HCT116 (cell line): ENCODE data around the gene RBM20.
"Not testable (repeated sequence)": the region's sequence is repeated elsewhere in the genome, so short reads cannot be mapped to it uniquely, and the experiment has no call there.

Experiments
- CEBPB ChIP-seq: IDR thresholded peaks from 2 replicates; pipeline ENCODE4 v1.6.1; 2012; ENCODE audit warnings: low read depth
- CTCF ChIP-seq, 3 experiments: fragments of 200-600 bp in 1 of 3; sonication (generic) in 1 of 3; IDR thresholded peaks in 2 of 3; conservative IDR thresholded peaks in 1 of 3; 2 replicates each; pipeline ENCODE4 v1.5.1; 2012 to 2017; ENCODE audit warnings: low read depth in 2 of 3, low read length in 2 of 3, antibody characterized with exemption in 1 of 3, borderline replicate concordance in 1 of 3, control low read depth in 1 of 3, mild to moderate bottlenecking in 1 of 3, mixed read lengths in 1 of 3, mixed run types in 1 of 3, moderate library complexity in 1 of 3; ENCODE audit not compliant: insufficient read depth in 1 of 3
- EZH2 ChIP-seq: fragments of 200-600 bp; sonication (generic); IDR thresholded peaks from 2 replicates; pipeline ENCODE4 v1.6.1; 2017; ENCODE audit warnings: antibody characterized with exemption, mixed run types
- JUND ChIP-seq: IDR thresholded peaks from 2 replicates; pipeline ENCODE4 v1.6.1; 2012
- POLR2A ChIP-seq: IDR thresholded peaks from 2 replicates; pipeline ENCODE4 v1.7.0; 2011; ENCODE audit warnings: borderline replicate concordance; ENCODE audit not compliant: insufficient read depth, insufficient read length; ENCODE audit errors: extremely low read depth
- POLR2AphosphoS5 ChIP-seq: IDR thresholded peaks from 2 replicates; pipeline ENCODE4 v1.6.1; 2011; ENCODE audit warnings: mild to moderate bottlenecking, low read depth, low read length, moderate library complexity
- RAD21 ChIP-seq: IDR thresholded peaks from 2 replicates; pipeline ENCODE4 v1.6.1; 2012; ENCODE audit warnings: low read depth, mild to moderate bottlenecking
- SIN3A ChIP-seq: IDR thresholded peaks from 2 replicates; pipeline ENCODE4 v1.6.1; 2012; ENCODE audit warnings: low read depth
- SRF ChIP-seq: IDR thresholded peaks from 2 replicates; pipeline ENCODE4 v1.6.1; 2012; ENCODE audit warnings: low read depth
- TF ChIP-seq, protein P1 (sequence below): IDR thresholded peaks from 2 replicates; pipeline ENCODE4 v1.6.1; 2012; ENCODE audit warnings: low read depth
- TF ChIP-seq, protein P2 (sequence below): IDR thresholded peaks from 2 replicates; pipeline ENCODE4 v1.6.1; 2012

DNA sequence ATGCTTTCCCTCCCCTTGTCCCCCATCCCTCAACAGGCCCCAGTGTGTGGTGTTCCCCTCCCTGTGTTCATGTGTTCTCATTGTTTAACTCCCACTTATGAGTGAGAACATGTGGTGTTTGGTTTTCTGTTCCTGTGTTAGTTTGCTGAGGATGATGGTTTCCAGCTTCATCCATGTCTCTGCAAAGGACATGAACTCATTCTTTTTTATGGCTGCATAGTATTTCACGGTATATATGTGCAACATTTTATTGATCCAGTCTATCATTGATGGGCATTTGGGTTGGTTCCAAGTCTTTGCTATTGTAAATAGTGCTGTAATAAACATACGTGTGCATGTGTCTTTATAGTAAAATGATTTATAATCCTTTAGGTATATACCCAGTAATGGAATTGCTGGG lies 83.6 kb downstream of the RBM20 start:
- TF ChIP-seq CTCF (IDR thresholded peaks at IDR 0.05 in 2 of 3, conservative IDR thresholded peaks at IDR 0.05 in 1 of 3; ENCODE audit: borderline replicate concordance in 1 of 3, insufficient read depth in 1 of 3, low read depth in 2 of 3, low read length in 2 of 3); CEBPB; RAD21; EZH2; SIN3A; POLR2AphosphoS5; SRF; POLR2A; JUND: not testable (repeated sequence)
- TF ChIP-seq, protein P1, sequence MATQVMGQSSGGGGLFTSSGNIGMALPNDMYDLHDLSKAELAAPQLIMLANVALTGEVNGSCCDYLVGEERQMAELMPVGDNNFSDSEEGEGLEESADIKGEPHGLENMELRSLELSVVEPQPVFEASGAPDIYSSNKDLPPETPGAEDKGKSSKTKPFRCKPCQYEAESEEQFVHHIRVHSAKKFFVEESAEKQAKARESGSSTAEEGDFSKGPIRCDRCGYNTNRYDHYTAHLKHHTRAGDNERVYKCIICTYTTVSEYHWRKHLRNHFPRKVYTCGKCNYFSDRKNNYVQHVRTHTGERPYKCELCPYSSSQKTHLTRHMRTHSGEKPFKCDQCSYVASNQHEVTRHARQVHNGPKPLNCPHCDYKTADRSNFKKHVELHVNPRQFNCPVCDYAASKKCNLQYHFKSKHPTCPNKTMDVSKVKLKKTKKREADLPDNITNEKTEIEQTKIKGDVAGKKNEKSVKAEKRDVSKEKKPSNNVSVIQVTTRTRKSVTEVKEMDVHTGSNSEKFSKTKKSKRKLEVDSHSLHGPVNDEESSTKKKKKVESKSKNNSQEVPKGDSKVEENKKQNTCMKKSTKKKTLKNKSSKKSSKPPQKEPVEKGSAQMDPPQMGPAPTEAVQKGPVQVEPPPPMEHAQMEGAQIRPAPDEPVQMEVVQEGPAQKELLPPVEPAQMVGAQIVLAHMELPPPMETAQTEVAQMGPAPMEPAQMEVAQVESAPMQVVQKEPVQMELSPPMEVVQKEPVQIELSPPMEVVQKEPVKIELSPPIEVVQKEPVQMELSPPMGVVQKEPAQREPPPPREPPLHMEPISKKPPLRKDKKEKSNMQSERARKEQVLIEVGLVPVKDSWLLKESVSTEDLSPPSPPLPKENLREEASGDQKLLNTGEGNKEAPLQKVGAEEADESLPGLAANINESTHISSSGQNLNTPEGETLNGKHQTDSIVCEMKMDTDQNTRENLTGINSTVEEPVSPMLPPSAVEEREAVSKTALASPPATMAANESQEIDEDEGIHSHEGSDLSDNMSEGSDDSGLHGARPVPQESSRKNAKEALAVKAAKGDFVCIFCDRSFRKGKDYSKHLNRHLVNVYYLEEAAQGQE = not testable (repeated sequence)
- TF ChIP-seq, protein P2, sequence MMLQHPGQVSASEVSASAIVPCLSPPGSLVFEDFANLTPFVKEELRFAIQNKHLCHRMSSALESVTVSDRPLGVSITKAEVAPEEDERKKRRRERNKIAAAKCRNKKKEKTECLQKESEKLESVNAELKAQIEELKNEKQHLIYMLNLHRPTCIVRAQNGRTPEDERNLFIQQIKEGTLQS = not testable (repeated sequence)
